Vagina (tissue), 2 donors: ENCODE measurements around the gene DOLK.

Source experiments
- POLR2A ChIP-seq, 2 donors: fragments of 450-650 bp; IDR thresholded peaks; one replicate each; pipeline ENCODE4 v1.6.1; 2017; ENCODE audit warnings: antibody characterized with exemption in 2 of 2, mild to moderate bottlenecking in 2 of 2, moderate library complexity in 2 of 2
- TF ChIP-seq, protein P1 (sequence below), 3 experiments: fragments of 450-650 bp in 2 of 3; fragments of 200-600 bp in 1 of 3; sonication (generic) in 1 of 3; IDR thresholded peaks; one replicate each; pipeline ENCODE4 v1.5.1; 2017 to 2019; ENCODE audit warnings: antibody characterized with exemption in 3 of 3, mild to moderate bottlenecking in 2 of 3, moderate library complexity in 2 of 3

DNA sequence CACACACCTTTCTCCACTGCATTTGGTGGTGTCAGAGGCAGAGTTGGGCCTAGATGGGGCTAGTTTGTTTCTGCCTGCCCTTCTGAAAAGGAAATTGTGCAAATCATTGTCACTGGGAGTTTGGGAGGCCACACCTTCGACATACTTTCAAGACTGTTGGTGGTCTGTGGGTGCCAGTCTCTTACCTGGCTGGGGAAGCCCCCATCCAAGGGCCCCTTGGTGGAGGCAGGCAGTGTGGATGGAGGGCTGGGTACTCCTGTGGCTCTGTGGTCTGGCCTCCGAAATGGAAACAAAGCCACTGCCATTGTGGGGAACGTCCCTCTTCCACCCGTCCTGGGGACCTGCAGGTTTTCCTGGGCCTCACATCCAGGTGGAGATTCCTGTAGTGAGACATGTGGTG, 37.5 kb downstream of the DOLK start:
- TF ChIP-seq POLR2A (IDR thresholded peaks at IDR 0.05) = no peak
- TF ChIP-seq, protein P1, sequence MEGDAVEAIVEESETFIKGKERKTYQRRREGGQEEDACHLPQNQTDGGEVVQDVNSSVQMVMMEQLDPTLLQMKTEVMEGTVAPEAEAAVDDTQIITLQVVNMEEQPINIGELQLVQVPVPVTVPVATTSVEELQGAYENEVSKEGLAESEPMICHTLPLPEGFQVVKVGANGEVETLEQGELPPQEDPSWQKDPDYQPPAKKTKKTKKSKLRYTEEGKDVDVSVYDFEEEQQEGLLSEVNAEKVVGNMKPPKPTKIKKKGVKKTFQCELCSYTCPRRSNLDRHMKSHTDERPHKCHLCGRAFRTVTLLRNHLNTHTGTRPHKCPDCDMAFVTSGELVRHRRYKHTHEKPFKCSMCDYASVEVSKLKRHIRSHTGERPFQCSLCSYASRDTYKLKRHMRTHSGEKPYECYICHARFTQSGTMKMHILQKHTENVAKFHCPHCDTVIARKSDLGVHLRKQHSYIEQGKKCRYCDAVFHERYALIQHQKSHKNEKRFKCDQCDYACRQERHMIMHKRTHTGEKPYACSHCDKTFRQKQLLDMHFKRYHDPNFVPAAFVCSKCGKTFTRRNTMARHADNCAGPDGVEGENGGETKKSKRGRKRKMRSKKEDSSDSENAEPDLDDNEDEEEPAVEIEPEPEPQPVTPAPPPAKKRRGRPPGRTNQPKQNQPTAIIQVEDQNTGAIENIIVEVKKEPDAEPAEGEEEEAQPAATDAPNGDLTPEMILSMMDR (IDR thresholded peaks at IDR 0.05) = no peak
